Fibroblast of pulmonary artery (primary cell): Measurements from ENCODE around the gene GPR151.

ENCODE experiments used
- DNase-seq: peaks from one replicate; pipeline ENCODE4 v3.0.0-alpha.2; 2010; ENCODE audit warnings: low read depth
- H3K4me3 ChIP-seq: replicated peaks from 2 replicates; pipeline ENCODE4 v1.5.1; 2011; ENCODE audit warnings: low read depth, mild to moderate bottlenecking, control low read depth, low read length, moderate library complexity
- CTCF ChIP-seq: IDR thresholded peaks from 2 replicates; pipeline ENCODE4 v1.5.1; 2011; ENCODE audit warnings: mild to moderate bottlenecking, control low read depth, low read length, inconsistent platforms; ENCODE audit errors: missing control alignments

The GPR151 gene

GRCh38 chr5:146463446-146463845 is 52.5 kb downstream of the GPR151 start:
- no peak for DNase-seq
- H3K4me3 ChIP-seq, result no peak overlapping the region
- no peak for TF ChIP-seq CTCF
